H1 (cell line): ENCODE data around the gene OR13C4. TPM values are rescaled to one million over a fixed set of nuclear protein-coding genes. Genes with fewer than 3 reads are reported as not detected.

Experiments
- CTCF ChIA-PET: fragments of 300-600 bp; sonication (Branson Sonifier 250); formaldehyde crosslinking; loops from one replicate; lab custom pipeline; 2021; ENCODE audit not compliant: partially characterized antibody; lab: Charles Lee
- POLR2A ChIA-PET: fragments of 300-600 bp; sonication (Branson Sonifier 250); formaldehyde crosslinking; loops from one replicate; lab custom pipeline; 2021; ENCODE audit warnings: inconsistent platforms; ENCODE audit not compliant: partially characterized antibody; lab: Charles Lee
- DNase-seq, 2 experiments: peaks; one replicate each; pipeline versions ENCODE4 v3.0.0 to v3.0.0-alpha.2; 2010 to 2022; ENCODE audit warnings: low spot score in 2 of 2, low read depth in 1 of 2, mixed read lengths in 1 of 2
- FAIRE-seq: peaks from 2 replicates; lab custom pipeline; 2011; peaks lifted over from hg19 to GRCh38; lab: Jason Lieb, UNC
- H2AFZ ChIP-seq: 2 replicates; pipeline ENCODE4 v1.8.1; 2012; ENCODE audit warnings: low read length, inconsistent platforms
- H2AK5ac ChIP-seq: 2 replicates; pipeline ENCODE4 v1.6.1; 2013; ENCODE audit warnings: low read depth, low read length
- H2BK120ac ChIP-seq: replicated peaks from 2 replicates; pipeline ENCODE3; 2013; ENCODE audit warnings: low read depth, low read length, inconsistent platforms
- H2BK12ac ChIP-seq: 2 replicates; pipeline ENCODE4 v1.6.1; 2013; ENCODE audit warnings: low read depth, low read length
- H2BK15ac ChIP-seq: 2 replicates; pipeline ENCODE4 v1.6.1; 2013; ENCODE audit warnings: low read length
- H2BK20ac ChIP-seq: 2 replicates; pipeline ENCODE4 v1.6.1; 2013; ENCODE audit warnings: low read length
- H2BK5ac ChIP-seq: 2 replicates; pipeline ENCODE4 v1.6.1; 2013; ENCODE audit warnings: low read depth, low read length
- H3K14ac ChIP-seq: 2 replicates; pipeline ENCODE4 v1.6.1; 2013; ENCODE audit warnings: inconsistent platforms; ENCODE audit not compliant: insufficient read length
- H3K18ac ChIP-seq: 2 replicates; pipeline ENCODE4 v1.6.1; 2013; ENCODE audit warnings: low read length; ENCODE audit errors: extremely low read depth
- H3K23ac ChIP-seq: 2 replicates; pipeline ENCODE4 v1.6.1; 2013; ENCODE audit warnings: inconsistent platforms; ENCODE audit not compliant: insufficient read length
- H3K23me2 ChIP-seq: 2 replicates; pipeline ENCODE4 v1.6.1; 2013; ENCODE audit warnings: low read depth, low read length
- H3K27ac ChIP-seq: 2 replicates; pipeline ENCODE4 v1.6.1; 2011; ENCODE audit warnings: low read depth, low read length, inconsistent platforms
- H3K27me3 ChIP-seq, 4 experiments: replicated peaks in 1 of 4; 1 replicate in 1 of 4; 2 replicates in 3 of 4; pipeline versions ENCODE4 v1.6.1 to v1.8.1; 2011 to 2013; ENCODE audit warnings: low read length in 3 of 4, mild to moderate bottlenecking in 3 of 4, inconsistent platforms in 2 of 4, mixed read lengths in 2 of 4, moderate library complexity in 1 of 4; ENCODE audit not compliant: control insufficient read depth in 3 of 4, insufficient read depth in 3 of 4; ENCODE audit errors: extremely low read depth in 1 of 4
- H3K36me3 ChIP-seq, 4 experiments: 2 replicates each; pipeline versions ENCODE4 v1.6.1 to v1.8.1; 2011 to 2013; ENCODE audit warnings: mild to moderate bottlenecking in 4 of 4, low read length in 3 of 4, moderate library complexity in 2 of 4, control low read depth in 1 of 4, inconsistent platforms in 1 of 4; ENCODE audit not compliant: insufficient read depth in 4 of 4, control insufficient read depth in 2 of 4
- H3K4ac ChIP-seq: replicated peaks from 2 replicates; pipeline ENCODE3; 2013; ENCODE audit warnings: low read length, low read depth, mixed read lengths, inconsistent platforms; ENCODE audit not compliant: insufficient read length
- H3K4me1 ChIP-seq, 4 experiments: replicated peaks in 1 of 4; 1 replicate in 1 of 4; 2 replicates in 3 of 4; pipeline versions ENCODE4 v1.6.1 to v1.8.1; 2011 to 2013; ENCODE audit warnings: low read length in 3 of 4, inconsistent platforms in 2 of 4, mixed read lengths in 1 of 4; ENCODE audit not compliant: insufficient read depth in 4 of 4, control insufficient read depth in 3 of 4
- H3K4me2 ChIP-seq, 2 experiments: 2 replicates each; pipeline versions ENCODE4 v1.6.1 to v1.8.1; 2011 to 2013; ENCODE audit warnings: low read depth in 2 of 2, low read length in 2 of 2, control low read depth in 1 of 2, inconsistent platforms in 1 of 2, mild to moderate bottlenecking in 1 of 2; ENCODE audit not compliant: insufficient read depth in 1 of 2
- H3K4me3 ChIP-seq, 4 experiments: fragments of 200-600, 300-600 bp in 1 of 4; sonication (generic), shearing (Covaris generic), sonication (Bioruptor Twin) in 1 of 4; 2 replicates each; pipeline versions ENCODE4 v1.5.1 to v1.8.1; 2011 to 2016; ENCODE audit warnings: low read length in 4 of 4, low read depth in 3 of 4, control low read depth in 2 of 4, inconsistent platforms in 2 of 4, mild to moderate bottlenecking in 2 of 4, mixed read lengths in 1 of 4, moderate library complexity in 1 of 4; ENCODE audit not compliant: insufficient read depth in 2 of 4; ENCODE audit errors: extremely low read depth in 1 of 4
- H3K56ac ChIP-seq: replicated peaks from 2 replicates; pipeline ENCODE3; 2013; ENCODE audit warnings: low read depth, mild to moderate bottlenecking, mixed read lengths, low read length, inconsistent platforms; ENCODE audit not compliant: insufficient read length
- H3K79me1 ChIP-seq: 2 replicates; pipeline ENCODE4 v1.6.1; 2013; ENCODE audit warnings: low read depth, low read length, control low read depth
- H3K79me2 ChIP-seq, 2 experiments: 2 replicates each; pipeline versions ENCODE4 v1.6.1 to v1.8.1; 2012 to 2013; ENCODE audit warnings: low read length in 2 of 2, mild to moderate bottlenecking in 2 of 2, inconsistent platforms in 1 of 2; ENCODE audit not compliant: insufficient read depth in 2 of 2, control insufficient read depth in 1 of 2
- H3K9ac ChIP-seq, 4 experiments: replicated peaks in 1 of 4; 1 replicate in 1 of 4; 2 replicates in 3 of 4; pipeline versions ENCODE4 v1.6.1 to v1.8.1; 2011 to 2013; ENCODE audit warnings: low read depth in 3 of 4, low read length in 3 of 4, control low read depth in 2 of 4, mild to moderate bottlenecking in 2 of 4, moderate library complexity in 2 of 4, inconsistent platforms in 1 of 4; ENCODE audit errors: extremely low read depth in 1 of 4
- H3K9me3 ChIP-seq, 2 experiments: 2 replicates each; pipeline versions ENCODE4 v1.6.1 to v1.8.1; 2012 to 2013; ENCODE audit warnings: mild to moderate bottlenecking in 2 of 2, moderate library complexity in 2 of 2, control low read depth in 1 of 2, inconsistent platforms in 1 of 2, low read depth in 1 of 2, low read length in 1 of 2, mixed read lengths in 1 of 2; ENCODE audit not compliant: insufficient read depth in 2 of 2
- H4K20me1 ChIP-seq, 2 experiments: replicated peaks in 1 of 2; 2 replicates each; pipeline versions ENCODE3 to v1.8.1; 2011 to 2013; ENCODE audit warnings: inconsistent platforms in 2 of 2, low read length in 2 of 2, mild to moderate bottlenecking in 1 of 2; ENCODE audit not compliant: insufficient read depth in 2 of 2, control insufficient read depth in 1 of 2
- H4K5ac ChIP-seq: 2 replicates; pipeline ENCODE4 v1.6.1; 2013; ENCODE audit warnings: low read length, low read depth, mixed read lengths, inconsistent platforms; ENCODE audit not compliant: insufficient read length
- H4K8ac ChIP-seq: 2 replicates; pipeline ENCODE4 v1.8.0; 2013; ENCODE audit warnings: mild to moderate bottlenecking, moderate library complexity, low read length, inconsistent platforms; ENCODE audit not compliant: insufficient read depth; ENCODE audit errors: extremely low read depth
- H4K91ac ChIP-seq: replicated peaks from 2 replicates; pipeline ENCODE3; 2013; ENCODE audit warnings: low read length, mixed read lengths, inconsistent platforms; ENCODE audit not compliant: insufficient read length
- ATF2 ChIP-seq: IDR thresholded peaks from 2 replicates; pipeline ENCODE4 v1.6.1; 2012; ENCODE audit warnings: low read length, inconsistent platforms
- BCL11A ChIP-seq, 2 experiments: IDR thresholded peaks; one replicate each; pipeline ENCODE4 v1.6.1; 2011; ENCODE audit warnings: low read depth in 2 of 2, low read length in 2 of 2, mild to moderate bottlenecking in 2 of 2
- CTBP2 ChIP-seq: IDR thresholded peaks from 2 replicates; pipeline ENCODE4 v1.7.0; 2011; ENCODE audit warnings: borderline replicate concordance, mild to moderate bottlenecking, moderate library complexity, mixed read lengths, low read length; ENCODE audit not compliant: insufficient read depth, insufficient read length
- MAFK ChIP-seq: IDR thresholded peaks from 2 replicates; pipeline ENCODE4 v1.6.1; 2012; ENCODE audit warnings: low read depth, mild to moderate bottlenecking, improper control_type of control experiment, low read length
- SIN3A ChIP-seq, 2 experiments: IDR thresholded peaks in 1 of 2; conservative IDR thresholded peaks in 1 of 2; 2 replicates each; pipeline ENCODE4 v1.6.1; 2011 to 2012; ENCODE audit warnings: low read length in 2 of 2, improper control_type of control experiment in 1 of 2, low read depth in 1 of 2, mild to moderate bottlenecking in 1 of 2
- SP1 ChIP-seq: IDR thresholded peaks from 2 replicates; pipeline ENCODE4 v1.6.1; 2011; ENCODE audit warnings: low read depth, low read length
- TAF7 ChIP-seq: optimal IDR thresholded peaks from 2 replicates; pipeline ENCODE3; 2011; ENCODE audit warnings: low read depth, mild to moderate bottlenecking, inconsistent platforms, low read length, moderate library complexity, borderline replicate concordance
- polyA plus RNA-seq, 7 experiments: library from polyadenylated mRNA; depleted of rRNA in 3 of 7; stranded (reverse) in 5 of 7; unstranded in 2 of 7; fragments of >200 nt in 5 of 7; fragments of 200-250 nt in 2 of 7; gene quantifications; 1 replicate in 5 of 7; 2 replicates in 1 of 7; 4 replicates in 1 of 7; pipeline versions ENCODE4 v1.2.1 to v1.2.3, GENCODE V29; 2011 to 2013; ENCODE audit warnings: missing spikeins in 2 of 7, mixed read lengths in 2 of 7
- total RNA-seq: library from RNA; stranded (reverse); fragmentation: NEBNext Ultra II Directional; extraction: Animal tissue kit (Norgen Biotek cat#: 25700); gene quantifications from 2 replicates; pipeline ENCODE4 v1.2.1, GENCODE V29; 2021

OR13C4 gene
- total and polyA plus RNA-seq, 2 of the 8 experiments (the other 6 are each of a cell fraction or from before 2014, with no cell fraction given): not detected

GRCh38 chr9:104503440-104503839 lies 23.6 kb downstream of the OR13C4 start:
- FAIRE-seq (no peak), DNase-seq (no peak)
- H3K4me3 ChIP-seq: no peak overlapping the region
- no peaks in the 10 kb centered on the region for H3K36me3 ChIP-seq
- H3K14ac ChIP-seq: no peak overlapping the region
- no peak overlapping the region for H2BK5ac ChIP-seq
- no peak overlapping the region for H4K8ac ChIP-seq
- no peaks in the 10 kb centered on the region for H3K79me1 ChIP-seq
- H4K91ac ChIP-seq: no peak overlapping the region
- no peaks in the 10 kb centered on the region for H4K20me1 ChIP-seq
- no peak overlapping the region for H2BK120ac ChIP-seq
- no peak overlapping the region for H3K4ac ChIP-seq
- no peak overlapping the region for H3K23ac ChIP-seq
- no peak overlapping the region for H2AK5ac ChIP-seq
- H3K9me3 ChIP-seq: no peaks in the 10 kb centered on the region
- H2BK20ac ChIP-seq: no peak overlapping the region
- H3K56ac ChIP-seq: no peak overlapping the region
- H2AFZ ChIP-seq: no peak overlapping the region
- H2BK15ac ChIP-seq: no peak overlapping the region
- H3K4me2 ChIP-seq: no peak overlapping the region
- H3K4me1 ChIP-seq: no peaks in the 10 kb centered on the region
- H3K9ac ChIP-seq: no peak overlapping the region
- H3K79me2 ChIP-seq: no peaks in the 10 kb centered on the region
- TF ChIP-seq CTBP2: no peak
- no peak for TF ChIP-seq MAFK
- no peak for TF ChIP-seq BCL11A (IDR thresholded peaks at IDR 0.05; ENCODE audit: low read depth in 2 of 2, low read length in 2 of 2)
- no peak for TF ChIP-seq ATF2
- TF ChIP-seq SIN3A (conservative IDR thresholded peaks at IDR 0.05 in 1 of 2, IDR thresholded peaks at IDR 0.05 in 1 of 2; ENCODE audit: low read depth in 1 of 2, low read length in 2 of 2): no peak
- no peak for TF ChIP-seq SP1
- TF ChIP-seq TAF7: no peak
- TF ChIP-seq, all 59 proteins: peak for 0
- Histone ChIP-seq H4K5ac (no peak overlapping the region), H3K18ac (no peak overlapping the region), H3K27ac (no peak overlapping the region), H2BK12ac (no peak overlapping the region), H3K27me3 (no peaks in the 10 kb centered on the region), H3K23me2 (no peaks in the 10 kb centered on the region)
- ChIA-PET CTCF (no interaction called here), POLR2A (no interaction called here)
